Spleen (tissue), 11 donors: Measurements from ENCODE around the gene UPF2. TPM values are rescaled to one million over a fixed set of nuclear protein-coding genes. Genes with fewer than 3 reads are reported as not detected.

Experiments
- DNase-seq: peaks from one replicate; pipeline ENCODE4 v3.0.0-alpha.2; 2020
- H3K27ac ChIP-seq, 8 donors: fragments of 200-600 bp; sonication (generic) in 7 of 8; 1 replicate in 4 of 8; 2 replicates in 4 of 8; pipeline versions ENCODE4 v1.5.0 to v1.8.0; 2016 to 2021; ENCODE audit warnings: inconsistent platforms in 4 of 8, mild to moderate bottlenecking in 4 of 8, moderate library complexity in 1 of 8
- H3K27me3 ChIP-seq, 7 donors: fragments of 200-600 bp; sonication (generic) in 6 of 7; replicated peaks in 1 of 7; 1 replicate in 4 of 7; 2 replicates in 3 of 7; pipeline versions ENCODE4 v1.5.0 to v1.8.0; 2016 to 2021; ENCODE audit warnings: inconsistent platforms in 3 of 7, mild to moderate bottlenecking in 1 of 7
- H3K36me3 ChIP-seq, 6 donors: fragments of 200-600 bp; sonication (generic) in 5 of 6; 1 replicate in 4 of 6; 2 replicates in 2 of 6; pipeline versions ENCODE4 v1.5.0 to v1.8.0; 2016 to 2021; ENCODE audit warnings: inconsistent platforms in 2 of 6
- H3K4me1 ChIP-seq, 6 donors: fragments of 200-600 bp; sonication (generic) in 5 of 6; 1 replicate in 3 of 6; 2 replicates in 3 of 6; pipeline versions ENCODE4 v1.5.0 to v1.8.0; 2016 to 2021; ENCODE audit warnings: inconsistent platforms in 3 of 6
- H3K4me3 ChIP-seq, 8 donors: fragments of 200-600 bp; sonication (generic) in 7 of 8; 1 replicate in 4 of 8; 2 replicates in 4 of 8; pipeline versions ENCODE4 v1.5.0 to v1.8.0; 2016 to 2021; ENCODE audit warnings: inconsistent platforms in 4 of 8, mild to moderate bottlenecking in 4 of 8, moderate library complexity in 2 of 8
- H3K9me3 ChIP-seq, 8 donors: fragments of 200-600 bp; sonication (generic) in 7 of 8; 1 replicate in 4 of 8; 2 replicates in 4 of 8; pipeline versions ENCODE4 v1.5.0 to v1.8.0; 2016 to 2021; ENCODE audit warnings: inconsistent platforms in 4 of 8
- CTCF ChIP-seq, 11 experiments: fragments of 200-600 bp in 7 of 11; fragments of 450-650 bp in 4 of 11; sonication (generic) in 4 of 11; IDR thresholded peaks in 8 of 11; conservative IDR thresholded peaks in 3 of 11; 1 replicate in 7 of 11; 2 replicates in 4 of 11; pipeline versions ENCODE4 v1.4.0 to v1.8.0; 2016 to 2021; ENCODE audit warnings: antibody characterized with exemption in 11 of 11, inconsistent platforms in 4 of 11, mild to moderate bottlenecking in 1 of 11
- POLR2A ChIP-seq, 3 donors: fragments of 450-650 bp; IDR thresholded peaks; one replicate each; pipeline ENCODE4 v1.5.1; 2017; ENCODE audit warnings: antibody characterized with exemption in 3 of 3, mild to moderate bottlenecking in 1 of 3
- POLR2AphosphoS5 ChIP-seq, 3 donors: sonication (generic); formaldehyde crosslinking; IDR thresholded peaks; one replicate each; pipeline ENCODE4 v1.5.1; 2017; ENCODE audit warnings: antibody characterized with exemption in 3 of 3
- WGBS, 5 donors: extraction: QIAGEN DNeasy Blood & Tissue Kit in 3 of 5; methylation state at CpG; one replicate each; pipeline versions ENCODE4 v1.1.5 to v1.1.7; 2013 to 2018; 5-methylcytosine and 5-hydroxymethylcytosine counted together
- intact Hi-C: fragments of 100-400 bp; cut with DNase I; formaldehyde crosslinking; loops from one replicate; pipeline ENCODE4 v1.15.0; 2023; ENCODE audit warnings: low total_unique reads
- polyA plus RNA-seq, 3 donors: library from polyadenylated mRNA; stranded (reverse); fragments of 200-250 nt; gene quantifications; one replicate each; pipeline ENCODE4 v1.2.1, GENCODE V29; 2013
- total RNA-seq, 7 donors: library from RNA; depleted of rRNA in 3 of 7; stranded (reverse); fragments of >200 nt in 3 of 7; fragmentation: NEBNext Ultra II Directional in 4 of 7; extraction: Animal tissue kit (Norgen Biotek cat#: 25700) in 4 of 7; gene quantifications; one replicate each; pipeline versions ENCODE4 v1.1.0 to v1.2.1, GENCODE V29; 2016 to 2021
- donor health status: healthy with polysubstance abuse.
- donor health status: DM: no; HTN: no; CAD: no; lungs with moderate emphysema.
- donor health status: DM: no; HTN: no; CAD: no.
- donor health status: Bipolar disorder and iron deficiency.
- donor health status: healthy.
- donor health status: DM: no; HTN: no; CAD: no.
- donor health status: DM: yes; HTN: yes; CAD: no.

UPF2 gene
- total and polyA plus RNA-seq, 10 donors = 11.5 to 34.9 (median 27.4) TPM

- intact Hi-C loops = no loop called here
- H3K9me3 ChIP-seq = no peaks in the 10 kb centered on the region
- TF ChIP-seq CTCF (IDR thresholded peaks at IDR 0.05 in 8 of 11, conservative IDR thresholded peaks at IDR 0.05 in 3 of 11) (no peak), POLR2A (IDR thresholded peaks at IDR 0.05) (no peak), POLR2AphosphoS5 (IDR thresholded peaks at IDR 0.05) (no peak)
- no peaks in the 10 kb centered on the region for H3K27me3 ChIP-seq
- H3K27ac ChIP-seq = no peak overlapping the region
- 93 to 96% (median 95%) methylated on average over 8 of the region's 8 CpGs for WGBS, 5 donors
- H3K4me3 ChIP-seq = no peak overlapping the region
- no peak for DNase-seq
- no peaks in the 10 kb centered on the region for H3K4me1 ChIP-seq
- H3K36me3 ChIP-seq = peaks cover 13 to 100% (median 79%) of the 10 kb centered on the region in 6 donors
These were observed 112.2 kb downstream of the UPF2 start for GRCh38 chr10:11930312-11930978.

GRCh38 chr10:11927746-11928145 lies 114.9 kb downstream of the UPF2 start:
- DNase-seq = no peak
- intact Hi-C loops = no loop called here
- no peaks in the 10 kb centered on the region for H3K4me1 ChIP-seq
- H3K27ac ChIP-seq = no peak overlapping the region
- H3K4me3 ChIP-seq = no peak overlapping the region
- H3K27me3 ChIP-seq = no peaks in the 10 kb centered on the region
- WGBS, 5 donors = 91 to 96% (median 95%) methylated on average over 3 of the region's 3 CpGs
- H3K9me3 ChIP-seq = no peaks in the 10 kb centered on the region
- TF ChIP-seq POLR2A (IDR thresholded peaks at IDR 0.05) = no peak
- TF ChIP-seq POLR2AphosphoS5 (IDR thresholded peaks at IDR 0.05) = no peak
- TF ChIP-seq CTCF (IDR thresholded peaks at IDR 0.05 in 8 of 11, conservative IDR thresholded peaks at IDR 0.05 in 3 of 11) = no peak
- H3K36me3 ChIP-seq = peaks cover 10 to 100% (median 84%) of the 10 kb centered on the region in 6 donors

- H3K27ac ChIP-seq = no peak overlapping the region
- DNase-seq = peak; percentile 62
- H3K9me3 ChIP-seq = no peaks in the 10 kb centered on the region
- intact Hi-C loops = no loop called here
- no peak overlapping the region for H3K4me3 ChIP-seq
- H3K27me3 ChIP-seq = no peaks in the 10 kb centered on the region
- WGBS, 5 donors = 35 to 49% (median 40%) methylated on average over 11 of the region's 11 CpGs
- no peak for TF ChIP-seq POLR2AphosphoS5 (IDR thresholded peaks at IDR 0.05)
- TF ChIP-seq CTCF (IDR thresholded peaks at IDR 0.05 in 8 of 11, conservative IDR thresholded peaks at IDR 0.05 in 3 of 11) = no peak
- no peak for TF ChIP-seq POLR2A (IDR thresholded peaks at IDR 0.05)
- peaks cover 2 to 88% (median 62%) of the 10 kb centered on the region in 6 donors for H3K36me3 ChIP-seq
- peaks cover 0 to 5% (median 2%) of the 10 kb centered on the region in 6 donors for H3K4me1 ChIP-seq
These were observed 120.7 kb downstream of the UPF2 start for GRCh38 chr10:11921800-11922392.

GRCh38 chr10:11919271-11919670 lies 123.3 kb downstream of the UPF2 start:
- no peak overlapping the region for H3K27ac ChIP-seq
- DNase-seq = no peak
- H3K9me3 ChIP-seq = no peaks in the 10 kb centered on the region
- TF ChIP-seq POLR2A (IDR thresholded peaks at IDR 0.05) (no peak), POLR2AphosphoS5 (IDR thresholded peaks at IDR 0.05) (no peak), CTCF (IDR thresholded peaks at IDR 0.05 in 8 of 11, conservative IDR thresholded peaks at IDR 0.05 in 3 of 11) (no peak)
- WGBS, 5 donors = 88 to 94% (median 93%) methylated on average over 7 of the region's 7 CpGs
- intact Hi-C loops = no loop called here
- no peak overlapping the region for H3K4me3 ChIP-seq
- peaks cover 0 to 62% (median 38%) of the 10 kb centered on the region in 6 donors for H3K36me3 ChIP-seq
- no peaks in the 10 kb centered on the region for H3K27me3 ChIP-seq
- H3K4me1 ChIP-seq = peaks cover 0 to 5% (median 2%) of the 10 kb centered on the region in 6 donors
